K562 (cell line): ENCODE results near the gene ST7. TPM values are rescaled to one million over a fixed set of nuclear protein-coding genes. Genes with fewer than 3 reads are reported as not detected.

Experiments
- E2F5 ChIP-seq: sonication (generic); formaldehyde crosslinking; IDR thresholded peaks from 2 replicates; pipeline ENCODE4 v1.8.0; 2022; ENCODE audit warnings: mild to moderate bottlenecking, missing genetic modification reagents
- GTF2F1 ChIP-seq: IDR thresholded peaks from 2 replicates; pipeline ENCODE4 v1.6.1; 2011; ENCODE audit warnings: low read depth, low read length, improper control_type of control experiment
- HINFP ChIP-seq: fragments of 450-650 bp; conservative IDR thresholded peaks from 2 replicates; pipeline ENCODE4 v1.6.1; 2016; ENCODE audit warnings: missing genetic modification characterization, low read depth, mild to moderate bottlenecking, control low read depth, missing compliant biosample characterization
- HMGN3 ChIP-seq: IDR thresholded peaks from 2 replicates; pipeline ENCODE4 v1.6.1; 2011; ENCODE audit warnings: borderline replicate concordance, low read depth, mild to moderate bottlenecking, mixed read lengths, low read length; ENCODE audit not compliant: insufficient read length; ENCODE audit errors: extremely low read depth
- MNT ChIP-seq, 2 experiments: fragments of 450-650 bp; conservative IDR thresholded peaks; 2 replicates each; pipeline ENCODE4 v1.6.1; 2017; ENCODE audit warnings: mild to moderate bottlenecking in 2 of 2, moderate library complexity in 2 of 2
- NFE2 ChIP-seq: IDR thresholded peaks from 2 replicates; pipeline ENCODE4 v1.6.1; 2014; ENCODE audit warnings: antibody characterized with exemption, low read depth
- NR2C1 ChIP-seq, 2 experiments: fragments of 450-650 bp; IDR thresholded peaks; 2 replicates each; pipeline ENCODE4 v1.6.1; 2017; ENCODE audit warnings: mild to moderate bottlenecking in 2 of 2, antibody characterized with exemption in 1 of 2, inconsistent platforms in 1 of 2, missing compliant biosample characterization in 1 of 2, missing genetic modification characterization in 1 of 2
- NR3C1 ChIP-seq: sonication (generic); formaldehyde crosslinking; IDR thresholded peaks from 2 replicates; pipeline ENCODE4 v1.8.1; 2022; ENCODE audit warnings: missing genetic modification reagents
- SMARCB1 ChIP-seq: IDR thresholded peaks from 2 replicates; pipeline ENCODE4 v1.6.1; 2011; ENCODE audit warnings: improper control_type of control experiment, low read depth; ENCODE audit not compliant: insufficient read length
- TARDBP ChIP-seq: fragments of 450-650 bp; IDR thresholded peaks from 2 replicates; pipeline ENCODE4 v1.6.1; 2016
- ZNF318 ChIP-seq, 2 experiments: fragments of 450-650 bp; IDR thresholded peaks; 2 replicates each; pipeline ENCODE4 v1.6.1; 2016; ENCODE audit warnings: mild to moderate bottlenecking in 2 of 2, borderline replicate concordance in 1 of 2, low read depth in 1 of 2, moderate library complexity in 1 of 2
- ZNF76 ChIP-seq: fragments of 250-450 bp; sonication (Bioruptor Pico); IDR thresholded peaks from 2 replicates; pipeline ENCODE4 v1.4.0; 2020; ENCODE audit warnings: mild to moderate bottlenecking, moderate library complexity, borderline replicate concordance
- polyA plus RNA-seq, 8 experiments: library from polyadenylated mRNA; depleted of rRNA in 4 of 8; stranded (reverse) in 5 of 8; unstranded in 3 of 8; fragments of >200 nt; fragmentation: Nextera tagmentation in 2 of 8; fragmentation: Illumina TruSeq in 1 of 8; extraction: Ambion mirVana in 2 of 8; extraction: Trizol in 1 of 8; gene quantifications; 2 replicates each; pipeline versions ENCODE4 v1.2.1 to v1.2.3, GENCODE V29; 2011 to 2014; ENCODE audit warnings: inconsistent platforms in 1 of 8, missing spikeins in 1 of 8
- total RNA-seq, 7 experiments: library from RNA; depleted of rRNA in 6 of 7; stranded (reverse); fragments of >200 nt in 6 of 7; fragmentation: Illumina TruSeq in 2 of 7; extraction: Trizol in 2 of 7; gene quantifications; 2 replicates each; pipeline versions ENCODE4 v1.2.1 to v1.2.3, GENCODE V29; 2011 to 2021; ENCODE audit warnings: low replicate concordance in 1 of 7

The ST7 gene
- total and polyA plus RNA-seq, 9 of the 15 experiments (the other 6 are each of a cell fraction or from before 2014, with no cell fraction given) = 23.9 to 56.3 (median 36.9) TPM

DNA sequence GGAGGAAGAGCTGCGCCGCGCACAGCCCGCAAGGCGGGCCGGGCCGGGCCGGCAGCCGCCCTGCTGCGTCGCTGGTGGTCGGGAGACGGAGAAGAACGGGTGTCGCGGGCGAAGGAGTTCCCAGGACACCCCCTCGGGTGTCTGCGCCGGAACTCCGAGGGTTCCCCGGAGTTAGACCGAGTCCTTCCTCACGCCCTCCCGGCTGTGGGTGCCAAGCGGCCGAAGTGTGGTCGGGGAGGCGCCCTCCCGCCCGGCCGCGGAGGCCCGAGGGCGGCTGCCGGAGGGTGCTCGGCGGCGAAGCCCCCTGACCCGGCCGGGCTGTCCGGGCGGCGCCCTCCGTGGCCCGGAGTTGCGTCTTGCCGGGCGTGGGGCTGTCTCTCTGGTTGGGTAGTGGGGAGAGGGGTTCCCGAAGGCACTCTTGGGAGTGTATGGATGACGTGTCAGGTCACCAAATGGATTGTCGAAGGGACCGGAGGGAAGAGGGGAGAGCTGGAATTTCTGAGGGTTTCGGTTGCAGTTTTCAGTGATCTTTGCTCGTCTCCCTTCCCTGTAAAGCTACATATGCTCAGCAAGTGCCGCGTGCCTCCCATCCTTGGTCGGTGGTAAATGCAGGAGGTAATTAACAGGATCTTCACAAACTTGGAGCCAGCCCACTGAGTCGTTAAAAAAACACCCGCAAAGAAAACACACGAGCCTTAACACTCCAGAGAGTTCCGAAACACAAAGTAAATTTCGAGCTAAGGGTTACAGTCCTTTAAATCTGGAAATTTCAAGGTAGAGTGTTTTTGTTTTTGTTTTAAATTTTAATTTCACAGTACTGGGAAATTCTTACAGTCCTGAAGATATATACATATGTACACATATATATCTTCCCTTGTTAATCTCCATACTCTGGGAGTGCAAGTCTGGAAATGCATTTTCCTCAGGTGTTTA, 871 bp downstream of the ST7 start (continued):
- TF ChIP-seq E2F5 (CRISPR knock-in tag) (peak; percentile 73; the same call in 1 of the 2 replicates), NR3C1 (CRISPR knock-in tag) (peak; percentile 44; the same call in 1 of the 2 replicates), SMARCB1 (no peak), NR2C1 (IDR thresholded peaks at IDR 0.05) (no peak), NR2C1 (tag; IDR thresholded peaks at IDR 0.05) (0 out of 2 replicates have a peak, but pooled peaks have one; percentile 40), NFE2 (peak; percentile 20; the same call in 1 of the 2 replicates), ZNF318 (IDR thresholded peaks at IDR 0.05; ENCODE audit: borderline replicate concordance in 1 of 2, low read depth in 1 of 2) (0 out of 4 replicates have a peak, but pooled peaks of 1 of the 2 experiments have one; percentile 34), MNT (conservative IDR thresholded peaks at IDR 0.05) (peak; percentile 54 to 79; a peak in 3 of 4 replicates), TARDBP (peak; percentile 80; the same call in 1 of the 2 replicates), HINFP (tag) (no peak), GTF2F1 (peak; percentile 73; the same call in 1 of the 2 replicates), ZNF76 (CRISPR knock-in tag) (0 out of 2 replicates have a peak, but pooled peaks have one; percentile 18), HMGN3 (peak; percentile 74)
